GM12878 (cell line): ENCODE measurements around the gene KRTAP5-6. TPM values are rescaled to one million over a fixed set of nuclear protein-coding genes. Genes with fewer than 3 reads are reported as not detected.

Source experiments
- ATAC-seq: fragments of 200-7000 bp; cut with Tn5 transposase; 3 replicates; pipeline ENCODE4 v1.9.1; 2020; ENCODE audit warnings: mild to moderate bottlenecking, moderate library complexity
- BruUV-seq: library from RNA; stranded (reverse); fragments of 400-500 nt; replicated peaks from 2 replicates; lab custom pipeline; 2021; lab: Mats Ljungman, UMichigan
- CTCF ChIA-PET: fragments of 300-600 bp; sonication (Branson Sonifier 250); formaldehyde crosslinking; extraction: SDS; loops from one replicate; lab custom pipeline; 2021; ENCODE audit warnings: inconsistent platforms; lab: Yijun Ruan, JAX
- POLR2A ChIA-PET: fragments of 350-600 bp; formaldehyde crosslinking; extraction: SDS; loops from one replicate; lab custom pipeline; 2021; ENCODE audit warnings: inconsistent platforms; lab: Charles Lee
- RAD21 ChIA-PET: fragments of 300-600 bp; sonication (Branson Sonifier 250); formaldehyde crosslinking; loops from one replicate; lab custom pipeline; 2023; ENCODE audit warnings: antibody characterized with exemption; ENCODE audit not compliant: unreplicated experiment; lab: Charles Lee
- SMC1A ChIA-PET: fragments of 300-600 bp; sonication (Branson Sonifier 250); formaldehyde crosslinking; loops from one replicate; lab custom pipeline; 2023; ENCODE audit not compliant: unreplicated experiment, uncharacterized antibody; lab: Charles Lee
- DNase-seq: peaks from one replicate; pipeline ENCODE4 v3.0.0-alpha.2; 2011; ENCODE audit warnings: low read depth, low spot score
- FAIRE-seq: peaks from 3 replicates; lab custom pipeline; 2011; peaks lifted over from hg19 to GRCh38; lab: Jason Lieb, UNC
- H2AFZ ChIP-seq: 2 replicates; pipeline ENCODE4 v1.6.0; 2011; ENCODE audit warnings: low read depth, low read length, control low read depth; ENCODE audit not compliant: control insufficient read depth
- H3K27ac ChIP-seq: 2 replicates; pipeline ENCODE4 v1.5.1; 2011; ENCODE audit warnings: control low read depth; ENCODE audit not compliant: control insufficient read depth, insufficient read depth
- H3K27me3 ChIP-seq, 2 experiments: replicated peaks in 1 of 2; 2 replicates each; pipeline versions ENCODE4 v1.6.0 to v1.6.1; 2011; ENCODE audit warnings: low read length in 1 of 2; ENCODE audit not compliant: control insufficient read depth in 2 of 2, insufficient read depth in 2 of 2
- H3K36me3 ChIP-seq, 2 experiments: 2 replicates each; pipeline ENCODE4 v1.5.1; 2011; ENCODE audit warnings: low read length in 1 of 2; ENCODE audit not compliant: control insufficient read depth in 2 of 2, insufficient read depth in 2 of 2
- H3K4me1 ChIP-seq: 2 replicates; pipeline ENCODE4 v1.6.1; 2011; ENCODE audit warnings: mild to moderate bottlenecking, low read length, moderate library complexity, mixed read lengths; ENCODE audit not compliant: control insufficient read depth, insufficient read depth
- H3K4me2 ChIP-seq: 2 replicates; pipeline ENCODE4 v1.6.0; 2011; ENCODE audit warnings: control low read depth; ENCODE audit not compliant: control insufficient read depth, insufficient read depth
- H3K4me3 ChIP-seq: fragments of 200-600 bp; sonication (generic); 2 replicates; pipeline ENCODE4 v1.5.1; 2016
- H3K79me2 ChIP-seq: 2 replicates; pipeline ENCODE4 v1.6.0; 2011; ENCODE audit warnings: low read length; ENCODE audit not compliant: control insufficient read depth, insufficient read depth
- H3K9ac ChIP-seq: 2 replicates; pipeline ENCODE4 v1.8.0; 2011; ENCODE audit warnings: low read length, control low read depth, mixed read lengths; ENCODE audit not compliant: control insufficient read depth, insufficient read depth
- H3K9me3 ChIP-seq: replicated peaks from 3 replicates; pipeline ENCODE4 v1.5.1; 2011; ENCODE audit warnings: mild to moderate bottlenecking, low read length; ENCODE audit not compliant: control insufficient read depth, insufficient read depth
- H4K20me1 ChIP-seq: 2 replicates; pipeline ENCODE4 v1.6.0; 2011; ENCODE audit not compliant: control insufficient read depth, insufficient read depth
- ASH2L ChIP-seq: fragments of 300-600, 200-600 bp; sonication (generic); IDR thresholded peaks from 2 replicates; pipeline ENCODE4 v1.6.1; 2017; ENCODE audit warnings: low read depth, mild to moderate bottlenecking, borderline replicate concordance
- BCL11A ChIP-seq: IDR thresholded peaks from 2 replicates; pipeline ENCODE4 v1.6.1; 2011; ENCODE audit warnings: low read depth, low read length
- CEBPB ChIP-seq, 2 experiments: fragments of 150-350 bp in 1 of 2; IDR thresholded peaks; 2 replicates each; pipeline ENCODE4 v1.6.1; 2012 to 2014; ENCODE audit warnings: low read depth in 2 of 2, low read length in 2 of 2, borderline replicate concordance in 1 of 2, inconsistent platforms in 1 of 2
- DPF2 ChIP-seq: fragments of 450-650 bp; IDR thresholded peaks from 2 replicates; pipeline ENCODE4 v1.6.1; 2017; ENCODE audit warnings: mild to moderate bottlenecking
- EED ChIP-seq: sonication (generic); IDR thresholded peaks from 2 replicates; pipeline ENCODE4 v1.6.1; 2016; ENCODE audit warnings: antibody characterized with exemption, low read depth
- IKZF1 ChIP-seq: fragments of 450-650 bp; conservative IDR thresholded peaks from 2 replicates; pipeline ENCODE4 v1.6.1; 2017; ENCODE audit warnings: antibody characterized with exemption, mild to moderate bottlenecking
- MYB ChIP-seq: fragments of 150-350 bp; IDR thresholded peaks from 2 replicates; pipeline ENCODE4 v1.6.1; 2014; ENCODE audit warnings: mild to moderate bottlenecking, low read depth, low read length, borderline replicate concordance
- NR2C1 ChIP-seq: fragments of 450-650 bp; IDR thresholded peaks from 2 replicates; pipeline ENCODE4 v1.6.1; 2017; ENCODE audit warnings: antibody characterized with exemption, mild to moderate bottlenecking, moderate library complexity
- PAX5 ChIP-seq: IDR thresholded peaks from 2 replicates; pipeline ENCODE4 v1.6.1; 2011; ENCODE audit warnings: low read depth, low read length, borderline replicate concordance
- RELA ChIP-seq: fragments of 450-650 bp; IDR thresholded peaks from 2 replicates; pipeline ENCODE4 v1.8.0; 2014; ENCODE audit warnings: borderline replicate concordance; ENCODE audit not compliant: partially characterized antibody
- SP1 ChIP-seq: IDR thresholded peaks from one replicate; pipeline ENCODE4 v1.6.1; 2011; ENCODE audit warnings: low read depth, low read length
- SREBF2 ChIP-seq: IDR thresholded peaks from 2 replicates; pipeline ENCODE4 v1.6.1; 2012; ENCODE audit warnings: mild to moderate bottlenecking, low read length
- ZNF384 ChIP-seq: IDR thresholded peaks from 2 replicates; pipeline ENCODE4 v1.6.1; 2012; ENCODE audit warnings: low read depth, mild to moderate bottlenecking, low read length, improper control_type of control experiment, borderline replicate concordance
- WGBS: methylation state at CpG from one replicate; pipeline ENCODE4 v1.1.6; 2016; ENCODE audit warnings: low lambda C conversion rate; ENCODE audit not compliant: insufficient replicate concordance, insufficient coverage; ENCODE audit errors: missing lambda C conversion rate; 5-methylcytosine and 5-hydroxymethylcytosine counted together
- in situ Hi-C: fragments of 300-500 bp; cut with MboI; formaldehyde crosslinking; loops from 9 replicates; pipeline ENCODE4 v1.14.3; 2018; ENCODE audit warnings: mixed read lengths
- intact Hi-C: fragments of 100-400 bp; cut with micrococcal nuclease; formaldehyde crosslinking; loops from one replicate; pipeline ENCODE4 v1.14.2; 2022; ENCODE audit not compliant: unreplicated experiment
- polyA plus RNA-seq, 11 experiments: library from polyadenylated mRNA; depleted of rRNA in 4 of 11; unstranded in 6 of 11; stranded (reverse) in 5 of 11; fragments of >200 nt; fragmentation: Nextera tagmentation in 4 of 11; fragmentation: Illumina TruSeq in 1 of 11; extraction: Ambion mirVana in 4 of 11; extraction: Trizol in 1 of 11; gene quantifications; 1 replicate in 1 of 11; 2 replicates in 10 of 11; pipeline versions ENCODE4 v1.2.1 to v1.2.3, GENCODE V29; 2011 to 2016; ENCODE audit warnings: inconsistent platforms in 2 of 11, missing spikeins in 2 of 11, low read depth in 1 of 11
- total RNA-seq, 4 experiments: library from RNA; depleted of rRNA in 3 of 4; stranded (reverse); fragments of >200 nt in 3 of 4; fragmentation: Illumina TruSeq in 1 of 4; extraction: Trizol in 1 of 4; gene quantifications; 2 replicates each; pipeline versions ENCODE4 v1.2.1 to v1.2.3, GENCODE V29; 2013 to 2021
- TF ChIP-seq, protein P1 (sequence below): fragments of 450-650 bp; IDR thresholded peaks from 2 replicates; pipeline ENCODE4 v1.6.1; 2014; ENCODE audit warnings: mild to moderate bottlenecking
- TF ChIP-seq, protein P2 (sequence below): fragments of 450-650 bp; IDR thresholded peaks from 2 replicates; pipeline ENCODE4 v1.6.1; 2017; ENCODE audit warnings: mild to moderate bottlenecking

Gene KRTAP5-6
- total and polyA plus RNA-seq, 10 of the 15 experiments (the other 5 are each of a cell fraction or from before 2014, with no cell fraction given): not detected

DNA sequence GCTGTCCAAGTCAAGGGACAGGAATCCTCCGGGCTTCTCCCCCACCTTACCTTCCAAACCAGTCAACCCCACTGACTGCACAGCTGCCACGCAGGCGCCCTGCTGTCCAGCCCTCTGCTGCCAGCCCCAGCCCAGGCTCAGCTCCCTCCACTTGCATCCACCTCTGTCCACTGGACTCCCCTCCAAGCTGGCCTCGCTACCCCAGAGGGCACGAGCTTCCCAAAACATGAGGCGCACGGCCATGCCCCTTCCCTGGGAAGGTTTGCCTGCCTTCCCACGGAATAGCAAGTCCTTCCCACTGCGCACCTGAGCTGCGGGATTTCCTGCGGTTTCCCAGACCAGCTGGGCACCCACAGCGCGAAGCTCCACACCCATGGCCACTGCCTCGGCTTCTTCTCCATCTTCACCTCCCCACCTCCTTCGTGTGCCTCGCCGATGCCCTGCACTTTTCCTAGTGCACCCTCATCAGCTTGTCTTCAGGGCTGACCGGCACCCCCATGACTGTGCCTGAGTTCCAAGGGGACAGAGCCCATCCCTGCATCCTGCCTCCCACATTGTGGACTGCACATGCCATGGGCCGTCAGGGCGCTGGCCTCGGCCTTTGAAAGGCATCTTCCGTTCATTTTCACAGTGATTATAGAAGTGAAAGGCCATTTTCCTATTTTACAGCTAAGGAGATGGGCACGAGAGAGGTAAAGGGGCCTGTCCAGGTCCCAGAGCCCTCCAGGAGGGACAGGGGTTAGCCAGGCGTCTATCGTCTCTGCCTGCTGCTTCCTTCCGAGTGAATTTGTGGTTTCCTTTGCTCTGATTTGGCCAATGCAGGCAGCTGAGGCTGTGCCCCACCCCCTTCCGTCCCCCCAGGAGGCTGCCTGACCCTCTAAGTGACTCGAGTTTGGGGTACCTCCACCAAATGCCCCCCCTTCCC lies 37.0 kb downstream of the KRTAP5-6 start:
- no peak for ATAC-seq
- ChIA-PET SMC1A (no interaction called here), RAD21 (no interaction called here), POLR2A (no interaction called here), CTCF (no interaction called here)
- no peaks in the 10 kb centered on the region for H3K4me1 ChIP-seq
- H2AFZ ChIP-seq: no peak overlapping the region
- no peak for FAIRE-seq
- intact Hi-C loops: no loop called here
- no peak overlapping the region for H3K9ac ChIP-seq
- BruUV-seq: no TSS peak
- no peaks in the 10 kb centered on the region for H4K20me1 ChIP-seq
- no peaks in the 10 kb centered on the region for H3K79me2 ChIP-seq
- H3K4me2 ChIP-seq: no peak overlapping the region
- in situ Hi-C loops: no loop called here
- TF ChIP-seq EED (no peak), PAX5 (no peak), CEBPB (IDR thresholded peaks at IDR 0.05; ENCODE audit: borderline replicate concordance in 1 of 2, low read depth in 2 of 2, low read length in 2 of 2) (no peak)
- TF ChIP-seq, protein P1, sequence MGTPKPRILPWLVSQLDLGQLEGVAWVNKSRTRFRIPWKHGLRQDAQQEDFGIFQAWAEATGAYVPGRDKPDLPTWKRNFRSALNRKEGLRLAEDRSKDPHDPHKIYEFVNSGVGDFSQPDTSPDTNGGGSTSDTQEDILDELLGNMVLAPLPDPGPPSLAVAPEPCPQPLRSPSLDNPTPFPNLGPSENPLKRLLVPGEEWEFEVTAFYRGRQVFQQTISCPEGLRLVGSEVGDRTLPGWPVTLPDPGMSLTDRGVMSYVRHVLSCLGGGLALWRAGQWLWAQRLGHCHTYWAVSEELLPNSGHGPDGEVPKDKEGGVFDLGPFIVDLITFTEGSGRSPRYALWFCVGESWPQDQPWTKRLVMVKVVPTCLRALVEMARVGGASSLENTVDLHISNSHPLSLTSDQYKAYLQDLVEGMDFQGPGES: no peak
- H3K36me3 ChIP-seq: no peaks in the 10 kb centered on the region
- 0 out of 4 replicates have a peak, but pooled peaks cover 0 to 6% of the 10 kb centered on the region in 2 experiments for H3K27me3 ChIP-seq
- no peak for DNase-seq
- no peak overlapping the region for H3K27ac ChIP-seq
- H3K4me3 ChIP-seq: no peak overlapping the region
- 45% methylated on average over 28 of the region's 28 CpGs for WGBS
- H3K9me3 ChIP-seq: peaks cover 2% of the 10 kb centered on the region; the same call in 2 of the 3 replicates

DNA sequence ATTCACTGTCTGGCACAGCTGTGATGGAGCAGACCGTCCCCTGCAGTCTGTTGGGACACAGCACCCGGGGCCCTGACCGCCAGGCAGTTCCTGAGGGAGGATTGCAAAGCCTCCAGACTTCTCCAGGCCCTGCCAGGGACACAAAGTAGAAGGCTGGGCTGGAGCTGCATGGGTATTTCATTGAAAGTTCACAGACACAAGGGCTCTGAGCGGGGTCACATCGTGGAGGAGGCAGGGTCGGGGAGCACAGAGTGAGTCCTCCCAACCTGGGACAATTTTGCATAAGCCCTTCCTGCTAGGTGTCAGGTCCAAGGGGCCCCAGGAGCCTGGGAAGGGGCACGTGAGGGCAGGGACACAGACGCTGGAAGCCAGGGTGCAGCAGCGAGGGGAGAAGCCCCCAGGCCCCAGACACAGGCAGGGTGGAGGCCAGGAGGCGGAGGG lies 37.7 kb downstream of the KRTAP5-6 start:
- ATAC-seq (no peak), FAIRE-seq (no peak), DNase-seq (no peak)
- TF ChIP-seq, protein P2, sequence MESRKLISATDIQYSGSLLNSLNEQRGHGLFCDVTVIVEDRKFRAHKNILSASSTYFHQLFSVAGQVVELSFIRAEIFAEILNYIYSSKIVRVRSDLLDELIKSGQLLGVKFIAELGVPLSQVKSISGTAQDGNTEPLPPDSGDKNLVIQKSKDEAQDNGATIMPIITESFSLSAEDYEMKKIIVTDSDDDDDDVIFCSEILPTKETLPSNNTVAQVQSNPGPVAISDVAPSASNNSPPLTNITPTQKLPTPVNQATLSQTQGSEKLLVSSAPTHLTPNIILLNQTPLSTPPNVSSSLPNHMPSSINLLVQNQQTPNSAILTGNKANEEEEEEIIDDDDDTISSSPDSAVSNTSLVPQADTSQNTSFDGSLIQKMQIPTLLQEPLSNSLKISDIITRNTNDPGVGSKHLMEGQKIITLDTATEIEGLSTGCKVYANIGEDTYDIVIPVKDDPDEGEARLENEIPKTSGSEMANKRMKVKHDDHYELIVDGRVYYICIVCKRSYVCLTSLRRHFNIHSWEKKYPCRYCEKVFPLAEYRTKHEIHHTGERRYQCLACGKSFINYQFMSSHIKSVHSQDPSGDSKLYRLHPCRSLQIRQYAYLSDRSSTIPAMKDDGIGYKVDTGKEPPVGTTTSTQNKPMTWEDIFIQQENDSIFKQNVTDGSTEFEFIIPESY: no peak
- TF ChIP-seq RELA: no peak
- TF ChIP-seq DPF2: no peak
- no peak for TF ChIP-seq MYB
- no peak for TF ChIP-seq ZNF384
- no peak for TF ChIP-seq SREBF2
- no peak for TF ChIP-seq BCL11A
- no peak for TF ChIP-seq ASH2L
- TF ChIP-seq NR2C1: no peak
- TF ChIP-seq IKZF1: no peak
- no peak for TF ChIP-seq SP1
- SMC1A ChIA-PET: no interaction called here
- Histone ChIP-seq H3K27ac (no peak overlapping the region), H3K4me2 (no peak overlapping the region), H3K9me3 (peaks cover 2% of the 10 kb centered on the region; the same call in 2 of the 3 replicates), H3K4me1 (no peaks in the 10 kb centered on the region), H4K20me1 (no peaks in the 10 kb centered on the region), H3K9ac (no peak overlapping the region), H2AFZ (no peak overlapping the region), H3K4me3 (no peak overlapping the region), H3K36me3 (no peaks in the 10 kb centered on the region), H3K79me2 (no peaks in the 10 kb centered on the region), H3K27me3 (0 out of 4 replicates have a peak, but pooled peaks cover 0 to 5% of the 10 kb centered on the region in 2 experiments)
- in situ Hi-C loops: no loop called here
- BruUV-seq: no TSS peak
- intact Hi-C loops: no loop called here
- RAD21 ChIA-PET: no interaction called here
- POLR2A ChIA-PET: no interaction called here
- 17% methylated on average over 9 of the region's 10 CpGs for WGBS
- CTCF ChIA-PET: no interaction called here
